CD4-positive, alpha-beta T cell treated with Interleukin-17A for 4 hours (primary cell): ENCODE measurements around the gene COMMD1.

Experiments
- DNase-seq: peaks from one replicate; pipeline ENCODE4 v3.0.0-alpha.2; 2020; ENCODE audit warnings: mixed read lengths

The COMMD1 gene

GRCh38 chr2:62184512-62185230, 279.2 kb downstream of the COMMD1 start:
- DNase-seq, result no peak
